K562 (cell line): ENCODE results near the gene RCC2. TPM values are rescaled to one million over a fixed set of nuclear protein-coding genes. Genes with fewer than 3 reads are reported as not detected.

Experiments
- ATAC-seq: fragments of 200-7000 bp; cut with Tn5 transposase; 3 replicates; pipeline ENCODE4 v1.9.1; 2020; ENCODE audit warnings: moderate library complexity
- BruUV-seq: library from RNA; stranded (reverse); fragments of 400-500 nt; replicated peaks from 2 replicates; lab custom pipeline; 2021; lab: Mats Ljungman, UMichigan
- CTCF ChIA-PET: fragments of 300-600 bp; formaldehyde crosslinking; extraction: SDS; loops from one replicate; lab custom pipeline; 2021; ENCODE audit warnings: low intra/inter-chr PET ratio; lab: Yijun Ruan, JAX
- POLR2A ChIA-PET: fragments of 300-600, 350-650 bp; sonication (Branson Sonifier 250); formaldehyde crosslinking; extraction: SDS; loops from one replicate; lab custom pipeline; 2021; ENCODE audit warnings: antibody characterized with exemption, inconsistent platforms; lab: Yijun Ruan, JAX
- DNase-seq, 4 experiments: peaks; one replicate each; pipeline versions ENCODE4 v3.0.0 to v3.0.0-alpha.2; 2011 to 2018; ENCODE audit warnings: low spot score in 3 of 4, mixed read lengths in 3 of 4; ENCODE audit errors: extremely low read depth in 1 of 4
- FAIRE-seq: peaks from 2 replicates; lab custom pipeline; 2011; peaks lifted over from hg19 to GRCh38; lab: Jason Lieb, UNC
- H2AFZ ChIP-seq: 2 replicates; pipeline ENCODE4 v1.6.0; 2011; ENCODE audit warnings: low read depth, low read length, control low read depth, inconsistent platforms
- H3K27ac ChIP-seq: fragments of 200-600 bp; 3 replicates; pipeline ENCODE4 v1.8.0; 2011; ENCODE audit warnings: low read depth, mild to moderate bottlenecking, control low read depth, inconsistent platforms, low read length, moderate library complexity, mixed read lengths; ENCODE audit errors: extremely low read depth
- H3K27me3 ChIP-seq, 2 experiments: fragments of 300-600 bp in 1 of 2; 2 replicates in 1 of 2; 3 replicates in 1 of 2; pipeline versions ENCODE4 v1.6.0 to v1.8.0; 2011; ENCODE audit warnings: inconsistent platforms in 2 of 2, low read length in 2 of 2, mild to moderate bottlenecking in 1 of 2, mixed read lengths in 1 of 2, moderate library complexity in 1 of 2; ENCODE audit not compliant: control insufficient read depth in 2 of 2, insufficient read depth in 2 of 2
- H3K36me3 ChIP-seq: fragments of 300-600 bp; 3 replicates; pipeline ENCODE4 v1.8.0; 2011; ENCODE audit warnings: mild to moderate bottlenecking, low read length, inconsistent platforms; ENCODE audit not compliant: control insufficient read depth, insufficient read depth
- H3K4me1 ChIP-seq, 2 experiments: fragments of 200-600 bp in 1 of 2; replicated peaks in 1 of 2; 2 replicates in 1 of 2; 3 replicates in 1 of 2; pipeline versions ENCODE4 v1.5.1 to v1.8.0; 2011; ENCODE audit warnings: inconsistent platforms in 2 of 2, low read length in 2 of 2, mild to moderate bottlenecking in 1 of 2, mixed read lengths in 1 of 2, moderate library complexity in 1 of 2; ENCODE audit not compliant: control insufficient read depth in 2 of 2, insufficient read depth in 2 of 2
- H3K4me2 ChIP-seq: 2 replicates; pipeline ENCODE4 v1.6.1; 2011; ENCODE audit warnings: low read length, control low read depth, inconsistent platforms, mixed read lengths; ENCODE audit not compliant: insufficient read depth
- H3K4me3 ChIP-seq: fragments of 200-600 bp; sonication (generic), shearing (Covaris generic); 2 replicates; pipeline ENCODE4 v1.5.1; 2016; ENCODE audit warnings: control low read depth, inconsistent platforms
- H3K79me2 ChIP-seq: fragments of 200-600 bp; 3 replicates; pipeline ENCODE4 v1.8.0; 2011; ENCODE audit warnings: low read length, inconsistent platforms; ENCODE audit not compliant: control insufficient read depth, insufficient read depth
- H3K9ac ChIP-seq, 2 experiments: 2 replicates each; pipeline versions ENCODE4 v1.6.0 to v1.6.1; 2011; ENCODE audit warnings: low read depth in 2 of 2, low read length in 2 of 2, control low read depth in 1 of 2, inconsistent platforms in 1 of 2, mild to moderate bottlenecking in 1 of 2, mixed read lengths in 1 of 2; ENCODE audit not compliant: insufficient read depth in 1 of 2
- H3K9me1 ChIP-seq: one replicate; pipeline ENCODE4 v1.6.0; 2011; ENCODE audit warnings: inconsistent platforms, mild to moderate bottlenecking, low read length, moderate library complexity; ENCODE audit not compliant: control insufficient read depth, insufficient read depth
- H3K9me3 ChIP-seq: replicated peaks from 2 replicates; pipeline ENCODE4 v1.5.1; 2011; ENCODE audit warnings: low read depth, low read length, inconsistent platforms; ENCODE audit not compliant: control insufficient read depth, insufficient read depth
- H4K20me1 ChIP-seq: replicated peaks from 2 replicates; pipeline ENCODE4 v1.6.1; 2011; ENCODE audit warnings: low read length, inconsistent platforms, mixed read lengths; ENCODE audit not compliant: control insufficient read depth, insufficient read depth
- CCNT2 ChIP-seq: IDR thresholded peaks from 2 replicates; pipeline ENCODE4 v1.6.1; 2011; ENCODE audit warnings: borderline replicate concordance, low read depth, mild to moderate bottlenecking, moderate library complexity, mixed read lengths, low read length; ENCODE audit not compliant: insufficient read length; ENCODE audit errors: extremely low read depth
- CGGBP1 ChIP-seq: fragments of 250-450 bp; sonication (Bioruptor Pico); IDR thresholded peaks from 2 replicates; pipeline ENCODE4 v1.9.0; 2021; ENCODE audit warnings: mild to moderate bottlenecking
- E2F6 ChIP-seq, 2 experiments: IDR thresholded peaks; 2 replicates each; pipeline ENCODE4 v1.6.1; 2011; ENCODE audit warnings: borderline replicate concordance in 1 of 2, control low read depth in 1 of 2, low read depth in 1 of 2, low read length in 1 of 2, mild to moderate bottlenecking in 1 of 2, mixed read lengths in 1 of 2, moderate library complexity in 1 of 2; ENCODE audit not compliant: insufficient read depth in 1 of 2, insufficient read length in 1 of 2, poor library complexity in 1 of 2, severe bottlenecking in 1 of 2; ENCODE audit errors: extremely low read depth in 1 of 2
- ELK3 ChIP-seq: fragments of 450-650 bp; formaldehyde crosslinking; IDR thresholded peaks from 2 replicates; pipeline ENCODE4 v1.4.0; 2020; ENCODE audit warnings: mild to moderate bottlenecking
- HOXB6 ChIP-seq: fragments of 250-450 bp; sonication (Bioruptor Pico); IDR thresholded peaks from 2 replicates; pipeline ENCODE4 v1.5.1; 2022; ENCODE audit warnings: mild to moderate bottlenecking, borderline replicate concordance
- KAT8 ChIP-seq: fragments of 450-650 bp; IDR thresholded peaks from 2 replicates; pipeline ENCODE4 v1.6.1; 2016; ENCODE audit warnings: low read depth, mild to moderate bottlenecking
- MAFG ChIP-seq: fragments of 450-650 bp; conservative IDR thresholded peaks from 2 replicates; pipeline ENCODE4 v1.6.1; 2016; ENCODE audit warnings: missing genetic modification characterization, missing compliant biosample characterization
- RAD21 ChIP-seq, 2 experiments: fragments of 250-450 bp in 1 of 2; fragments of 450-650 bp in 1 of 2; sonication (Bioruptor Pico) in 1 of 2; formaldehyde crosslinking in 1 of 2; IDR thresholded peaks in 1 of 2; conservative IDR thresholded peaks in 1 of 2; 2 replicates each; pipeline versions ENCODE4 v1.4.0 to v1.8.0; 2020 to 2022; ENCODE audit warnings: mild to moderate bottlenecking in 2 of 2, moderate library complexity in 1 of 2
- TEAD1 ChIP-seq, 2 experiments: fragments of 450-650 bp in 1 of 2; sonication (generic) in 1 of 2; formaldehyde crosslinking; IDR thresholded peaks; 2 replicates each; pipeline versions ENCODE4 v1.4.0 to v1.8.0; 2020 to 2022; ENCODE audit warnings: mild to moderate bottlenecking in 2 of 2, missing genetic modification reagents in 1 of 2
- ZBTB1 ChIP-seq: sonication (generic); formaldehyde crosslinking; IDR thresholded peaks from 2 replicates; pipeline ENCODE4 v1.8.1; 2023; ENCODE audit warnings: missing genetic modification reagents, low read depth, mild to moderate bottlenecking, borderline replicate concordance
- ZBTB5 ChIP-seq: fragments of 450-650 bp; IDR thresholded peaks from 2 replicates; pipeline ENCODE4 v1.6.1; 2017; ENCODE audit warnings: antibody characterized with exemption
- ZFP30 ChIP-seq: fragments of 250-450 bp; sonication (Bioruptor Pico); IDR thresholded peaks from 2 replicates; pipeline ENCODE4 v1.8.0; 2022; ENCODE audit warnings: moderate library complexity, mild to moderate bottlenecking, inconsistent platforms, borderline replicate concordance
- ZKSCAN3 ChIP-seq: fragments of 250-450 bp; sonication (Bioruptor Pico); IDR thresholded peaks from 2 replicates; pipeline ENCODE4 v1.4.0; 2020
- ZNF212 ChIP-seq: fragments of 450-650 bp; formaldehyde crosslinking; IDR thresholded peaks from 2 replicates; pipeline ENCODE4 v1.4.0; 2020; ENCODE audit warnings: mild to moderate bottlenecking
- ZNF239 ChIP-seq: fragments of 250-450 bp; sonication (Bioruptor Pico); IDR thresholded peaks from 2 replicates; pipeline ENCODE4 v1.4.0; 2020; ENCODE audit warnings: mild to moderate bottlenecking
- ZNF639 ChIP-seq, 2 experiments: fragments of 200-800 bp in 1 of 2; sonication (Bioruptor generic) in 1 of 2; sonication (generic) in 1 of 2; formaldehyde crosslinking in 1 of 2; IDR thresholded peaks in 1 of 2; conservative IDR thresholded peaks in 1 of 2; 2 replicates each; pipeline versions ENCODE4 v1.5.0 to v1.6.1; 2016 to 2020; ENCODE audit warnings: missing compliant biosample characterization in 1 of 2, missing genetic modification characterization in 1 of 2, missing genetic modification reagents in 1 of 2
- WGBS: fragments of 100-300 bp; shearing (Covaris generic); methylation state at CpG from one replicate; pipeline ENCODE4 v1.1.6; 2016; ENCODE audit warnings: low coverage, mixed read lengths; ENCODE audit not compliant: insufficient coverage; ENCODE audit errors: missing lambda C conversion rate; 5-methylcytosine and 5-hydroxymethylcytosine counted together
- in situ Hi-C: fragments of 300-500 bp; cut with MboI; formaldehyde crosslinking; loops from 4 replicates; pipeline ENCODE4 v1.15.0; 2018; ENCODE audit warnings: inconsistent platforms, mixed read lengths
- intact Hi-C: fragments of 100-400 bp; cut with micrococcal nuclease; formaldehyde crosslinking; loops from 2 replicates; pipeline ENCODE4 v1.14.2; 2022
- polyA plus RNA-seq, 8 experiments: library from polyadenylated mRNA; depleted of rRNA in 4 of 8; stranded (reverse) in 5 of 8; unstranded in 3 of 8; fragments of >200 nt; fragmentation: Nextera tagmentation in 2 of 8; fragmentation: Illumina TruSeq in 1 of 8; extraction: Ambion mirVana in 2 of 8; extraction: Trizol in 1 of 8; gene quantifications; 2 replicates each; pipeline versions ENCODE4 v1.2.1 to v1.2.3, GENCODE V29; 2011 to 2014; ENCODE audit warnings: inconsistent platforms in 1 of 8, missing spikeins in 1 of 8
- total RNA-seq, 7 experiments: library from RNA; depleted of rRNA in 6 of 7; stranded (reverse); fragments of >200 nt in 6 of 7; fragmentation: Illumina TruSeq in 2 of 7; extraction: Trizol in 2 of 7; gene quantifications; 2 replicates each; pipeline versions ENCODE4 v1.2.1 to v1.2.3, GENCODE V29; 2011 to 2021; ENCODE audit warnings: low replicate concordance in 1 of 7

RCC2 gene
- total and polyA plus RNA-seq, 9 of the 15 experiments (the other 6 are each of a cell fraction or from before 2014, with no cell fraction given), result 31.8 to 292 (median 116) TPM

GRCh38 chr1:17434016-17434415 lies 5.5 kb downstream of the RCC2 start:
- Histone ChIP-seq H4K20me1 (peaks cover 49% of the 10 kb centered on the region), H3K9me1 (peaks cover 5% of the 10 kb centered on the region), H3K4me2 (no peak overlapping the region), H3K9ac (no peak overlapping the region), H2AFZ (no peak overlapping the region), H3K79me2 (peaks cover 93% of the 10 kb centered on the region), H3K27ac (no peak overlapping the region), H3K36me3 (peaks cover 79% of the 10 kb centered on the region), H3K4me3 (no peak overlapping the region), H3K27me3 (no peaks in the 10 kb centered on the region), H3K4me1 (peaks cover 12 to 47% of the 10 kb centered on the region in 2 experiments; a peak in 4 of 5 replicates), H3K9me3 (no peaks in the 10 kb centered on the region)
- in situ Hi-C loops (no loop called here), intact Hi-C loops (no loop called here)
- TF ChIP-seq ZFP30 (CRISPR knock-in tag) (no peak), HOXB6 (CRISPR knock-in tag) (no peak), ZBTB5 (no peak), E2F6 (IDR thresholded peaks at IDR 0.05; ENCODE audit: borderline replicate concordance in 1 of 2, extremely low read depth in 1 of 2, insufficient read depth in 1 of 2, insufficient read length in 1 of 2, low read depth in 1 of 2, low read length in 1 of 2, poor library complexity in 1 of 2, severe bottlenecking in 1 of 2) (no peak), CGGBP1 (CRISPR knock-in tag) (no peak), MAFG (no peak), RAD21 (CRISPR knock-in tag; conservative IDR thresholded peaks at IDR 0.05 in 1 of 2, IDR thresholded peaks at IDR 0.05 in 1 of 2) (no peak), ELK3 (no peak), TEAD1 (CRISPR knock-in tag; IDR thresholded peaks at IDR 0.05) (no peak), ZNF212 (no peak), ZNF239 (no peak), ZKSCAN3 (CRISPR knock-in tag) (no peak), KAT8 (no peak), ZBTB1 (CRISPR knock-in tag) (no peak), CCNT2 (no peak), ZNF639 (CRISPR knock-in tag; conservative IDR thresholded peaks at IDR 0.05 in 1 of 2, IDR thresholded peaks at IDR 0.05 in 1 of 2) (no peak)
- ChIA-PET CTCF (no interaction called here), POLR2A (interaction anchor here (0.6 to 1.7 kb wide), 3 partner anchors 8 to 27 kb away, joined by 3 to 9 read pairs (median 3); no protein-coding TSS in a partner anchor)
- FAIRE-seq (no peak), DNase-seq (no peak), ATAC-seq (no peak)
- 93% methylated on average over 3 of the region's 3 CpGs for WGBS
- no TSS peak for BruUV-seq
